ENCODE measurements around the gene HEPACAM. TPM values are rescaled to one million over a fixed set of nuclear protein-coding genes. Genes with fewer than 3 reads are reported as not detected.

Gene HEPACAM
- total and polyA plus RNA-seq, 7 donors: 0.27 to 5.5 (median 0.52) TPM; not detected in 2

DNA sequence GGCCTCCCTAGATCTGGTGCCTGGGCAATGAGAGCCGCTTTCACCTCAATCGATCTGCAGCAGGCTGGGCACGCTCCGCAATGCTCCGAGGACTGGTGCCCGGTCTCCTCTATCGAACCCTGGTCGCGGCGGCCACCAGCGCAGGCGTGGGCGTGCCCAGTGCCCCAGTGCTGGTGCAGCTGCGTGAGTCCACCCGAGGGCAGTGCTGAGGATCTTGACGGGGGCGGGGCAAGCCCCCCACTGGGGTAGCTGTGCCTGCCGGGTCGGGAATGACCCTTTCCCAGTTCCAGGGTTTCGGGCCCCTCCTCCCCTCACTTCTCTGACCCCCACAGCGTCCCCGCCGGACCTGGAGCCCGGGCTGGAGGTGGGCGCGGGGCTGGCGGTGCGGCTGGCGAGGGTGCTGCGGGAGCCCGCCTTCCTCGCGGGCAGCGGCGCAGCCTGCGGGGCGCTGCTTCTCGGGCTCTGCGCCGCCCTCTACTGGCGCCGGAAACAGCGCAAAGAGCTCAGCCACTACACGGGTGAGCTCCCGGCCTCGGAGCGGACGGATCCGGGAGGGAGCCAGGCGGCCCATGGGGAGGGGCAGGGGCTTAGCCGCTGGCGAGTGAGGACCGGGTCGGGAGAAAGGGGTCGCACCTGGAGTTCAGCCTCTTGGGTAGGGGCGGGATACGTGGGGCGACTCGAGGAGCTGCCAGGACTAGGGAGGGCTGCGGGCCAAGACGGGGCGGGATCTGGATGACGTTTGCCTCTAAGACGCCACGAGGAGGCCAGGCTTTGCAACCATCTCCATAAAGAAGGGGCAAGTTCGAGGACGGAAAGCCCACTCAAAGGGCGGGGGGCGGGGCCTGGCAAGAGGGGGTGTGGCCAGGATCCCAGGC lies 59.7 kb downstream of the HEPACAM start:
- Histone ChIP-seq H3K4me3 (peak overlapping the region; percentile 47 to 66 (median 54)), H3K27ac (peak overlapping the region; percentile 88 to 92 (median 90)), H3K36me3 (no peaks in the 10 kb centered on the region), H3K9me3 (no peaks in the 10 kb centered on the region), H3K27me3 (peaks cover 0 to 29% (median 21%) of the 10 kb centered on the region in 3 donors), H3K4me1 (peaks cover 0 to 21% (median 12%) of the 10 kb centered on the region in 4 donors)
- 1 to 2% methylated on average over 69 of the region's 69 CpGs for WGBS, 2 donors
- TF ChIP-seq POLR2AphosphoS5 (IDR thresholded peaks at IDR 0.05) (peak; percentile 49 to 80 (median 58)), POLR2A (IDR thresholded peaks at IDR 0.05) (no peak), EP300 (IDR thresholded peaks at IDR 0.05) (peak in 1 of 4 donors; percentile 28)
- TF ChIP-seq, protein P1, sequence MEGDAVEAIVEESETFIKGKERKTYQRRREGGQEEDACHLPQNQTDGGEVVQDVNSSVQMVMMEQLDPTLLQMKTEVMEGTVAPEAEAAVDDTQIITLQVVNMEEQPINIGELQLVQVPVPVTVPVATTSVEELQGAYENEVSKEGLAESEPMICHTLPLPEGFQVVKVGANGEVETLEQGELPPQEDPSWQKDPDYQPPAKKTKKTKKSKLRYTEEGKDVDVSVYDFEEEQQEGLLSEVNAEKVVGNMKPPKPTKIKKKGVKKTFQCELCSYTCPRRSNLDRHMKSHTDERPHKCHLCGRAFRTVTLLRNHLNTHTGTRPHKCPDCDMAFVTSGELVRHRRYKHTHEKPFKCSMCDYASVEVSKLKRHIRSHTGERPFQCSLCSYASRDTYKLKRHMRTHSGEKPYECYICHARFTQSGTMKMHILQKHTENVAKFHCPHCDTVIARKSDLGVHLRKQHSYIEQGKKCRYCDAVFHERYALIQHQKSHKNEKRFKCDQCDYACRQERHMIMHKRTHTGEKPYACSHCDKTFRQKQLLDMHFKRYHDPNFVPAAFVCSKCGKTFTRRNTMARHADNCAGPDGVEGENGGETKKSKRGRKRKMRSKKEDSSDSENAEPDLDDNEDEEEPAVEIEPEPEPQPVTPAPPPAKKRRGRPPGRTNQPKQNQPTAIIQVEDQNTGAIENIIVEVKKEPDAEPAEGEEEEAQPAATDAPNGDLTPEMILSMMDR (IDR thresholded peaks at IDR 0.05): peak; percentile 44 to 71 (median 49)
- peak; percentile 95 for DNase-seq
- intact Hi-C loops (cut with DNase I): loop anchor here (2.0 to 10.0 kb wide), 4 partner anchors 39 to 201 kb away; partner anchors contain the start of genes MSANTD2, SIAE and SPA17

DNA sequence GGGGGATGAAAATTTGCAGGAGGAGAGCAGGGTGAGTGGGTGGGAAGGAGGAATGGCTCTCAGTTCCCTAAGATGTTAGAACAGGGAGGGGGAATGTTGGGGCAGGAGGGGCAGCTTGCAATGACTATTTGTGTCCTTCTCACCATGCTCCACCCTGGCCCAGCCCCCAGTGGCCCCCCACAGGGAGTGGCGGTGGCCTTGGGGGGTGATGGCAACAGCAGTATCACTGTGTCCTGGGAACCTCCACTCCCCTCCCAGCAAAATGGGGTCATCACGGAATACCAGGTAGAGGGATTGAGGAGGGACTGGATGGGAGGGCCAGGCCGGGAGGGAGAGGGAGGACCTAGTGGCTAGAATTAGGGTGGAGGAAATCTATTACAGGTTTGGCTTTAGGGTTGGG lies 60.4 kb downstream of the HEPACAM start:
- peak overlapping the region in 1 of 4 donors; percentile 91 for H3K27ac ChIP-seq
- intact Hi-C loops (cut with DNase I): loop anchor here (5.0 to 10.0 kb wide), 2 partner anchors 38 to 201 kb away; partner anchors contain the start of genes SIAE and SPA17
- H3K4me1 ChIP-seq: peaks cover 0 to 21% (median 12%) of the 10 kb centered on the region in 4 donors
- TF ChIP-seq, protein P1 (IDR thresholded peaks at IDR 0.05): no peak
- TF ChIP-seq EP300 (IDR thresholded peaks at IDR 0.05): no peak
- TF ChIP-seq POLR2A (IDR thresholded peaks at IDR 0.05): no peak
- TF ChIP-seq POLR2AphosphoS5 (IDR thresholded peaks at IDR 0.05): no peak
- peak overlapping the region in 2 of 4 donors; percentile 60 to 66 for H3K4me3 ChIP-seq
- peaks cover 3 to 37% (median 28%) of the 10 kb centered on the region in 3 donors for H3K27me3 ChIP-seq
- DNase-seq: peak; percentile 40
- no peaks in the 10 kb centered on the region for H3K36me3 ChIP-seq
- 52 to 62% methylated on average over 3 of the region's 3 CpGs for WGBS, 2 donors
- no peaks in the 10 kb centered on the region for H3K9me3 ChIP-seq

DNA sequence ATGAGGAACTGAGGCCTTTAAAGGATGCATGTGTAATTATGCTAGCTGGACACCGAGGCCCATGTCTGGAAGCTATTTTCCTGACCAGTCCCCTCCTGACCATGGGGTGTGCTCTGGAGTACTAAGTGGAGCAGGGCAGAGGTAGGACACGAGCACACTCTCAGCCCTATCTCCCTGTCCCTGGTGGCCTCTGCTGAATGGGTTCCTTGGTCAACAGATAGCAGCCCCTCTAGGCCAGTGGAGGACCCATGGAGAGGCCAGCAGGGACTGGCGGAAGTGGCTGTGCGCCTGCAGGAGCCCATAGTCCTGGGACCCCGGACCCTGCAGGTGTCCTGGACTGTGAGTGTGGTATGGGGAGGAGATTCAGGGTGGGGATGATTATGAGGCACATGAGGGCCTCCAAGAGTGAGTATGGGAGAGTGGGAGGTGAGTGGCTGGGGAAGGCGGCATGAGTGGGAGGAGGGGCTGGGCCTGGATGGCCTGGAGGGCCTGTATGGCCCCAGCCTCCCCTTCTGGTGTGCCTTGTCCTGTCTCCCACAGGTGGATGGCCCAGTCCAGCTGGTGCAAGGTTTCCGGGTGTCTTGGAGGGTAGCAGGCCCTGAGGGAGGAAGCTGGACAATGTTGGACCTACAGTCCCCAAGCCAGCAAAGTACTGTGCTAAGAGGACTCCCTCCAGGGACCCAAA lies 61.1 kb downstream of the HEPACAM start:
- peak; percentile 54 for DNase-seq
- H3K27me3 ChIP-seq: peaks cover 4 to 44% (median 35%) of the 10 kb centered on the region in 3 donors
- H3K9me3 ChIP-seq: no peaks in the 10 kb centered on the region
- WGBS, 2 donors: 93 to 94% methylated on average over 7 of the region's 7 CpGs
- H3K4me1 ChIP-seq: peaks cover 0 to 21% (median 12%) of the 10 kb centered on the region in 4 donors
- H3K27ac ChIP-seq: no peak overlapping the region
- TF ChIP-seq EP300 (IDR thresholded peaks at IDR 0.05) (no peak), POLR2A (IDR thresholded peaks at IDR 0.05) (no peak), POLR2AphosphoS5 (IDR thresholded peaks at IDR 0.05) (no peak)
- TF ChIP-seq, protein P1 (IDR thresholded peaks at IDR 0.05): no peak
- H3K4me3 ChIP-seq: no peak overlapping the region
- intact Hi-C loops (cut with DNase I): loop anchor here (5.0 to 10.0 kb wide), 2 partner anchors 37 to 200 kb away; partner anchors contain the start of genes SIAE and SPA17
- H3K36me3 ChIP-seq: no peaks in the 10 kb centered on the region

DNA sequence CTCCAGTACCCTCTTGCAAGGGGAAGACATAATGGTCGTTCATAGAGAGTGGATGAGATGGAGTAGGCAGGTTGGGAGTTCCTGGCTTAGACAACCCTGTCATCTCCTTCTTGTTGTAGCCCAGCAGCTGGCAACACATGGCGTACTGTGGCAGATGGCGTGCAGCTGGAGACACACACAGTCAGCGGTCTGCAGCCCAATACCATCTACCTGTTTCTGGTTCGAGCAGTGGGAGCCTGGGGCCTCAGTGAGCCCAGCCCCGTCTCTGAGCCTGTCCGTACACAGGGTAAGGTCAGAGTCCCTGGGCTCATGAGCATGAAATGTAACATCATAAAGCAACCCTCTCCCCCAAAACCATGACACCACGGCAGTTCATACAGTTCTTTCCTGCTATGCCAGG lies 61.9 kb downstream of the HEPACAM start:
- TF ChIP-seq POLR2A (IDR thresholded peaks at IDR 0.05) (no peak), EP300 (IDR thresholded peaks at IDR 0.05) (no peak), POLR2AphosphoS5 (IDR thresholded peaks at IDR 0.05) (no peak)
- TF ChIP-seq, protein P1 (IDR thresholded peaks at IDR 0.05): no peak
- H3K9me3 ChIP-seq: no peaks in the 10 kb centered on the region
- DNase-seq: peak; percentile 35
- H3K27me3 ChIP-seq: peaks cover 10 to 52% (median 42%) of the 10 kb centered on the region in 3 donors
- no peak overlapping the region for H3K27ac ChIP-seq
- WGBS, 2 donors: 84 to 85% methylated on average over 8 of the region's 8 CpGs
- peaks cover 0 to 24% (median 14%) of the 10 kb centered on the region in 4 donors for H3K4me1 ChIP-seq
- H3K36me3 ChIP-seq: no peaks in the 10 kb centered on the region
- H3K4me3 ChIP-seq: no peak overlapping the region
- intact Hi-C loops (cut with DNase I): loop anchor here (10.0 kb wide), 1 partner anchor 199 kb away; the partner anchor contains the start of genes SIAE and SPA17
